ENCODE results near the gene TNFAIP2.

GRCh38 chr14:103084021-103084919 lies 39.0 kb upstream of the TNFAIP2 start, which contains the start of gene LBHD2:
- no peak for TF ChIP-seq EZH2 (IDR thresholded peaks at IDR 0.05; ENCODE audit: insufficient read depth, poor library complexity, severe bottlenecking)
- no peak for TF ChIP-seq EZH2phosphoT487 (IDR thresholded peaks at IDR 0.05; ENCODE audit: insufficient read depth, low read depth)

Measured in GM23248 (cell line).